K562 (cell line): ENCODE measurements around the gene DLX4. TPM values are rescaled to one million over a fixed set of nuclear protein-coding genes. Genes with fewer than 3 reads are reported as not detected.

Experiments used
- ATAC-seq: fragments of 200-7000 bp; cut with Tn5 transposase; 3 replicates; pipeline ENCODE4 v1.9.1; 2020; ENCODE audit warnings: moderate library complexity
- BruUV-seq: library from RNA; stranded (reverse); fragments of 400-500 nt; replicated peaks from 2 replicates; lab custom pipeline; 2021; lab: Mats Ljungman, UMichigan
- CTCF ChIA-PET: fragments of 300-600 bp; formaldehyde crosslinking; extraction: SDS; loops from one replicate; lab custom pipeline; 2021; ENCODE audit warnings: low intra/inter-chr PET ratio; lab: Yijun Ruan, JAX
- POLR2A ChIA-PET: fragments of 300-600, 350-650 bp; sonication (Branson Sonifier 250); formaldehyde crosslinking; extraction: SDS; loops from one replicate; lab custom pipeline; 2021; ENCODE audit warnings: antibody characterized with exemption, inconsistent platforms; lab: Yijun Ruan, JAX
- DNase-seq, 4 experiments: peaks; one replicate each; pipeline versions ENCODE4 v3.0.0 to v3.0.0-alpha.2; 2011 to 2018; ENCODE audit warnings: low spot score in 3 of 4, mixed read lengths in 3 of 4; ENCODE audit errors: extremely low read depth in 1 of 4
- FAIRE-seq: peaks from 2 replicates; lab custom pipeline; 2011; peaks lifted over from hg19 to GRCh38; lab: Jason Lieb, UNC
- H2AFZ ChIP-seq: 2 replicates; pipeline ENCODE4 v1.6.0; 2011; ENCODE audit warnings: low read depth, low read length, control low read depth, inconsistent platforms
- H3K27ac ChIP-seq: fragments of 200-600 bp; 3 replicates; pipeline ENCODE4 v1.8.0; 2011; ENCODE audit warnings: low read depth, mild to moderate bottlenecking, control low read depth, inconsistent platforms, low read length, moderate library complexity, mixed read lengths; ENCODE audit errors: extremely low read depth
- H3K27me3 ChIP-seq, 2 experiments: fragments of 300-600 bp in 1 of 2; 2 replicates in 1 of 2; 3 replicates in 1 of 2; pipeline versions ENCODE4 v1.6.0 to v1.8.0; 2011; ENCODE audit warnings: inconsistent platforms in 2 of 2, low read length in 2 of 2, mild to moderate bottlenecking in 1 of 2, mixed read lengths in 1 of 2, moderate library complexity in 1 of 2; ENCODE audit not compliant: control insufficient read depth in 2 of 2, insufficient read depth in 2 of 2
- H3K36me3 ChIP-seq: fragments of 300-600 bp; 3 replicates; pipeline ENCODE4 v1.8.0; 2011; ENCODE audit warnings: mild to moderate bottlenecking, low read length, inconsistent platforms; ENCODE audit not compliant: control insufficient read depth, insufficient read depth
- H3K4me1 ChIP-seq, 2 experiments: fragments of 200-600 bp in 1 of 2; replicated peaks in 1 of 2; 2 replicates in 1 of 2; 3 replicates in 1 of 2; pipeline versions ENCODE4 v1.5.1 to v1.8.0; 2011; ENCODE audit warnings: inconsistent platforms in 2 of 2, low read length in 2 of 2, mild to moderate bottlenecking in 1 of 2, mixed read lengths in 1 of 2, moderate library complexity in 1 of 2; ENCODE audit not compliant: control insufficient read depth in 2 of 2, insufficient read depth in 2 of 2
- H3K4me2 ChIP-seq: 2 replicates; pipeline ENCODE4 v1.6.1; 2011; ENCODE audit warnings: low read length, control low read depth, inconsistent platforms, mixed read lengths; ENCODE audit not compliant: insufficient read depth
- H3K4me3 ChIP-seq: fragments of 200-600 bp; sonication (generic), shearing (Covaris generic); 2 replicates; pipeline ENCODE4 v1.5.1; 2016; ENCODE audit warnings: control low read depth, inconsistent platforms
- H3K79me2 ChIP-seq: fragments of 200-600 bp; 3 replicates; pipeline ENCODE4 v1.8.0; 2011; ENCODE audit warnings: low read length, inconsistent platforms; ENCODE audit not compliant: control insufficient read depth, insufficient read depth
- H3K9ac ChIP-seq, 2 experiments: 2 replicates each; pipeline versions ENCODE4 v1.6.0 to v1.6.1; 2011; ENCODE audit warnings: low read depth in 2 of 2, low read length in 2 of 2, control low read depth in 1 of 2, inconsistent platforms in 1 of 2, mild to moderate bottlenecking in 1 of 2, mixed read lengths in 1 of 2; ENCODE audit not compliant: insufficient read depth in 1 of 2
- H3K9me1 ChIP-seq: one replicate; pipeline ENCODE4 v1.6.0; 2011; ENCODE audit warnings: inconsistent platforms, mild to moderate bottlenecking, low read length, moderate library complexity; ENCODE audit not compliant: control insufficient read depth, insufficient read depth
- H3K9me3 ChIP-seq: replicated peaks from 2 replicates; pipeline ENCODE4 v1.5.1; 2011; ENCODE audit warnings: low read depth, low read length, inconsistent platforms; ENCODE audit not compliant: control insufficient read depth, insufficient read depth
- H4K20me1 ChIP-seq: replicated peaks from 2 replicates; pipeline ENCODE4 v1.6.1; 2011; ENCODE audit warnings: low read length, inconsistent platforms, mixed read lengths; ENCODE audit not compliant: control insufficient read depth, insufficient read depth
- CSDE1 ChIP-seq, 2 experiments: fragments of 450-650 bp; IDR thresholded peaks; 2 replicates each; pipeline ENCODE4 v1.6.1; 2016; ENCODE audit warnings: mild to moderate bottlenecking in 1 of 2
- E2F5 ChIP-seq: sonication (generic); formaldehyde crosslinking; IDR thresholded peaks from 2 replicates; pipeline ENCODE4 v1.8.0; 2022; ENCODE audit warnings: mild to moderate bottlenecking, missing genetic modification reagents
- IRF2 ChIP-seq: sonication (generic); formaldehyde crosslinking; IDR thresholded peaks from 2 replicates; pipeline ENCODE4 v1.8.1; 2022; ENCODE audit warnings: mild to moderate bottlenecking, missing genetic modification reagents
- KDM2B ChIP-seq: fragments of 250-450 bp; sonication (Bioruptor Pico); IDR thresholded peaks from 2 replicates; pipeline ENCODE4 v1.8.0; 2021; ENCODE audit warnings: mild to moderate bottlenecking, moderate library complexity
- L3MBTL2 ChIP-seq: fragments of 450-650 bp; IDR thresholded peaks from 2 replicates; pipeline ENCODE4 v1.6.1; 2016; ENCODE audit warnings: mild to moderate bottlenecking, moderate library complexity
- RBM25 ChIP-seq: fragments of 200-400 bp; formaldehyde crosslinking; IDR thresholded peaks from 2 replicates; pipeline ENCODE4 v1.6.1; 2018; ENCODE audit warnings: low read length, low read depth, moderate library complexity; ENCODE audit not compliant: severe bottlenecking
- XRCC5 ChIP-seq: fragments of 200-400 bp; formaldehyde crosslinking; IDR thresholded peaks from 2 replicates; pipeline ENCODE4 v1.6.1; 2017; ENCODE audit warnings: low read depth, mild to moderate bottlenecking, low read length
- WGBS: fragments of 100-300 bp; shearing (Covaris generic); methylation state at CpG from one replicate; pipeline ENCODE4 v1.1.6; 2016; ENCODE audit warnings: low coverage, mixed read lengths; ENCODE audit not compliant: insufficient coverage; ENCODE audit errors: missing lambda C conversion rate; 5-methylcytosine and 5-hydroxymethylcytosine counted together
- in situ Hi-C: fragments of 300-500 bp; cut with MboI; formaldehyde crosslinking; loops from 4 replicates; pipeline ENCODE4 v1.15.0; 2018; ENCODE audit warnings: inconsistent platforms, mixed read lengths
- intact Hi-C: fragments of 100-400 bp; cut with micrococcal nuclease; formaldehyde crosslinking; loops from 2 replicates; pipeline ENCODE4 v1.14.2; 2022
- polyA plus RNA-seq, 8 experiments: library from polyadenylated mRNA; depleted of rRNA in 4 of 8; stranded (reverse) in 5 of 8; unstranded in 3 of 8; fragments of >200 nt; fragmentation: Nextera tagmentation in 2 of 8; fragmentation: Illumina TruSeq in 1 of 8; extraction: Ambion mirVana in 2 of 8; extraction: Trizol in 1 of 8; gene quantifications; 2 replicates each; pipeline versions ENCODE4 v1.2.1 to v1.2.3, GENCODE V29; 2011 to 2014; ENCODE audit warnings: inconsistent platforms in 1 of 8, missing spikeins in 1 of 8
- total RNA-seq, 7 experiments: library from RNA; depleted of rRNA in 6 of 7; stranded (reverse); fragments of >200 nt in 6 of 7; fragmentation: Illumina TruSeq in 2 of 7; extraction: Trizol in 2 of 7; gene quantifications; 2 replicates each; pipeline versions ENCODE4 v1.2.1 to v1.2.3, GENCODE V29; 2011 to 2021; ENCODE audit warnings: low replicate concordance in 1 of 7

DLX4 gene
- total and polyA plus RNA-seq, 9 of the 15 experiments (the other 6 are each of a cell fraction or from before 2014, with no cell fraction given): 0.15 to 2.2 (median 0.58) TPM

DNA sequence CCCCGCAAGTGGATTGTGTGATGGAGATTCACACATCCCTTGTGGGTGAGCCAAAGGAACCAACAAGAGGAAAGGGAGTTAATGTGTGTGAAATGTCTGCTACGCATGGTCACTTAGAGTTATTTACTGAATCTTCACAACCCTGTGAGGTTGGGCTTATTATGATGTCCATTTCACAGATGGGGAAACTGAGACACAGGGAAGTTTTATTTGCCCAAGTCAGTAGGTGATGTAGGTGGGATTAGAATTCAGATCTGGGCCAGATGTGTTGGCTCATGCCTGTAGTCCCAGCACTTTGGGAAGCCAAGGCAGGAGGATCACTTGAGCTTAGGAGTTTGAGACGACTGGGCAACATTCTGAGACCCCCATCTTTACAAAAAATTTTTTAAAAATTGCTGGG, 11.6 kb upstream of the DLX4 start:
- H3K9ac ChIP-seq: no peak overlapping the region
- H3K4me1 ChIP-seq: no peaks in the 10 kb centered on the region; a peak in 1 of 5 replicates
- no peak overlapping the region for H3K27ac ChIP-seq
- no peak for ATAC-seq
- no peak for DNase-seq
- peak; percentile 58 for TF ChIP-seq RBM25
- no peak for TF ChIP-seq E2F5 (CRISPR knock-in tag)
- no peak for TF ChIP-seq XRCC5
- no peak for TF ChIP-seq L3MBTL2
- no peaks in the 10 kb centered on the region for H3K9me1 ChIP-seq
- H3K9me3 ChIP-seq: no peaks in the 10 kb centered on the region
- intact Hi-C loops: no loop called here
- peaks cover 10 to 45% of the 10 kb centered on the region in 2 experiments for H3K27me3 ChIP-seq
- in situ Hi-C loops: no loop called here
- H2AFZ ChIP-seq: no peak overlapping the region
- H3K36me3 ChIP-seq: no peaks in the 10 kb centered on the region
- FAIRE-seq: no peak
- ChIA-PET POLR2A (no interaction called here), CTCF (no interaction called here)
- BruUV-seq: no TSS peak
- no peak overlapping the region for H3K4me2 ChIP-seq
- WGBS: 0% methylated on average over 3 of the region's 3 CpGs
- no peaks in the 10 kb centered on the region for H3K79me2 ChIP-seq
- H4K20me1 ChIP-seq: peaks cover 3% of the 10 kb centered on the region; the same call in 1 of the 2 replicates
- no peak overlapping the region for H3K4me3 ChIP-seq

DNA sequence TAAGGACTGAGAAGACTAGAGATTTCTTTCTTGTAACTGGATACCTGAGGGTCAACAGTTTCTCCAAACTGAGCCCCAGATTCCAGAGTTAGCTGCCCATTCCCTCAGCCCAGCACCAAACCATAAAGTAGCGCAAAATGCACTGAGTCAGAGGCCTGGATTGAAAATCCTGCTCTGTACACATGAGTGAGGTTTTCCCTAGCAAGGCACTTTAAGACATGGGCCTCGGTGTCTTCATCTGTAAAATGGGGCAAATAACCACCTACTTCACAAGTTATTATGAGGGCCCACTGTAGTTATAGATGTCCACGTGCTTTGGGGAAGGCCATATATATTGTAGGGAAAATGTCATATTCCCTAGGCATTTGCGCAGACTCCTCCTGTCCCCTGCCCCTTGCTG, 10.3 kb upstream of the DLX4 start:
- Histone ChIP-seq H3K4me2 (no peak overlapping the region), H3K9me1 (no peaks in the 10 kb centered on the region), H4K20me1 (no peaks in the 10 kb centered on the region), H3K79me2 (no peaks in the 10 kb centered on the region), H3K27ac (no peak overlapping the region), H3K4me1 (peaks cover 0 to under 1% of the 10 kb centered on the region in 2 experiments; a peak in 2 of 5 replicates), H3K9me3 (no peaks in the 10 kb centered on the region), H3K4me3 (no peak overlapping the region), H2AFZ (no peak overlapping the region), H3K36me3 (no peaks in the 10 kb centered on the region), H3K27me3 (peaks cover 13 to 44% of the 10 kb centered on the region in 2 experiments), H3K9ac (no peak overlapping the region)
- ChIA-PET CTCF (no interaction called here), POLR2A (interaction anchor here (0.5 kb wide), 1 partner anchor 27 kb away, joined by 3 read pairs; no protein-coding TSS in a partner anchor)
- TF ChIP-seq KDM2B (CRISPR knock-in tag): no peak
- peak; percentile 67 for TF ChIP-seq RBM25
- no peak for TF ChIP-seq CSDE1 (IDR thresholded peaks at IDR 0.05)
- TF ChIP-seq IRF2 (CRISPR knock-in tag): no peak
- ATAC-seq (no peak), FAIRE-seq (no peak), DNase-seq (no peak)
- WGBS: 10% methylated on average over 4 of the region's 4 CpGs
- intact Hi-C loops (no loop called here), in situ Hi-C loops (no loop called here)
- BruUV-seq: no TSS peak
